Stimulated activated naive CD8-positive, alpha-beta T cell treated with anti-CD3 and anti-CD28 coated beads, Interleukin-15, Interleukin-2, amounts not matched to agents 100 U/mL and 50 U/mL, for 24 hours (primary cell): Measurements from ENCODE around the gene MGST2.
"Not testable (repeated sequence)": the region's sequence is repeated elsewhere in the genome, so short reads cannot be mapped to it uniquely, and the experiment has no call there.

Source experiments
- ATAC-seq: fragments of 150-1000 bp; cut with Tn5 transposase; one replicate; pipeline ENCODE4 v1.10.0; 2021
- DNase-seq: peaks from one replicate; pipeline ENCODE4 v3.0.0; 2021

Gene MGST2

GRCh38 chr4:139669890-139670289 is 4.3 kb downstream of the MGST2 start:
- ATAC-seq (no peak), DNase-seq (no peak)

DNA sequence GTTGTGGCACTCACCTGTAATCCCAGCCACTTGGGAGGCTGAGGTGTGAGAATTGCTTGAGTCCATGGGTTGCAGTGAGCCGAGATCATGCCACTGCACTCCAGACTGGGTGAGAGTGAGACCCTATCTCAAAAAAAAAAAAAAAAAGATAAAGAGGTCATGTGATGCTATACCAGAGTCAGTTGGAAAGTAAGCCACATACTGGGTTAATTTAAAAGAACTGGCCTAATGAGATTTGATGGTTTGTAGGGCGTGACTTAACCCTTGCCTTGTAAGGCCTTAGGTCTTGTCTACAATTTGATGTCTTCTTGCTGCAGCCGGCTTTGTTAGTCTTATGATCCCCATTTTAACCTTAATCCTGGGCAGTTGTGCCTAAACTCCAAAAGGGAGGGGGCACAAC is 5.2 kb downstream of the MGST2 start:
- DNase-seq: no peak
- ATAC-seq: no peak

DNA sequence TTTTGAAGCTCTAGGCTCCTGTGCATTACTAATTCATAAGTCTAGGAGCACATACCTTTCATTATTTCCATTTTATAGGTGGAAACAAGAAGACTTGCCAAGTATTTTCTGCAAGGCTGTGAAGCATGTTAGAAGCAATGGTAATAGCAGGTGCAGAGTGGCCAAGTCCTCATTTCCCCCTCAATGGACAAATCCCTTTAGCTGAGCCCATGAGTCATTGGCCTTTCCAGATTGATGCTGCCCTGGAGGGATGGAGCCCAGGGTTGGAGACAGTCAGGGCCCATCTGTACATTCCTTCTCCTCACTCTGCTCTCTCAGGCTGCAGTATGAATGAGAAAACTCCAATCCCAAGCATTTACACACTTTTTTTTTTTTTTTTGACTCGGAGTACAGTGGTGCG is 6.6 kb downstream of the MGST2 start:
- ATAC-seq (no peak), DNase-seq (no peak)

GRCh38 chr4:139672732-139673131 is 7.1 kb downstream of the MGST2 start:
- DNase-seq: no peak
- no peak for ATAC-seq

GRCh38 chr4:139674875-139675550 is 9.4 kb downstream of the MGST2 start:
- no peak for DNase-seq
- peak; percentile 43 for ATAC-seq

- no peak for DNase-seq
- ATAC-seq: no peak
These were observed 10.0 kb downstream of the MGST2 start for GRCh38 chr4:139675651-139676050.

- no peak for ATAC-seq
- DNase-seq: no peak
These were observed 10.7 kb downstream of the MGST2 start for GRCh38 chr4:139676365-139676764.

DNA sequence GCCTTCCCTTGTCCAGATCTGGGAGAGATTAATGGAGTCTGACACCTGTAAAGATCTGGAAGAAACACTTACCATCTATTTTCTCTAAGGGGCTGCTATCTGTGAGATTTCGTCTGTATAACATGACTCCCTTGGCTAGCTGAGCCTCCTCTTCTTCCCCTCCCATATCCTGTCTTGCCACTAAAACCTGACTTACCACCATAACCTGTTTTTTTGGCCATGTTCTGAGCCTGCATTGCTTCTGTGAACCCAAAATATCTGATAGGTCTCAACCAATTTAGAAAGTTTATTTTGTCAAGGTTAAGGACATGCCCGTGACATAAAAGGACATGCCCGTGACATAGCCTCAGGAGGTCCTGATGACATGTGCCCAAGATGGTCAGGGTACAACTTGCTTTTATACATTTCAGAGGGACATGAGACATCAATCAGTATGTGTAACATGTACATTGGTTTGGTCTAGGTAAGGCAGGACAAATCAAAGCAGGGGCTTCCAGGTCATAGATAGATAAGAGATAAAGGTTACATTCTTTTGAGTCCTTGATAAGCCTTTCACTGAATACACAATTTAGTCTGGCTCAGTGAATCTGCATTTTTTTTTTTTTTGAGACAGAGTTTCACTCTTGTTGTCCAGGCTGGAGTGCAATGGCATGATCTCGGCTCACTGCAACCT is 11.4 kb downstream of the MGST2 start:
- no peak for ATAC-seq

GRCh38 chr4:139682309-139682708 is 16.7 kb downstream of the MGST2 start:
- ATAC-seq (no peak), DNase-seq (no peak)

More for the DNA sequence above, 11.4 kb downstream of the MGST2 start:
- no peak for DNase-seq

DNA sequence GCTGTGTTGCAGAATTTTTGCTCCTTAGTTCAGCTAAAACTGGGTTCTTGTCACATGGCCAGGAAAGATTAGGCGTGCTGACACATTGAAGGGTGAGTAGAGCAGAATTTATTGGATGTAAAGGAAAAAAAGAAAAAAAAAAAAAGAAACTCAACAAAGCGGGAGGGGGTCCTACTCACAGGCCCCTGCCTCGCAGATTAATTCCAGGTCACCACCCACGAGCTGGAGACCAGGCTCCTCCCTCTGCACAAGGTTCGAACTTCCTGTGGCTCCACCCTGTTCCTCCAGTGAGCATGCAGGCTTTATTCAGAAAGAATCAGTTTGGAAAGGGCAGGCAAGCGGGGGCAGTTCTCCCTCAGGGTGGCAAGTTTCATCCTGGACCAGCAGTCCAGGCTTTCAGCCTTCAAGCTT is 17.1 kb downstream of the MGST2 start:
- ATAC-seq: no peak
- DNase-seq: no peak

- ATAC-seq (no peak), DNase-seq (no peak)
These were observed 18.7 kb downstream of the MGST2 start for GRCh38 chr4:139684351-139684750.

DNA sequence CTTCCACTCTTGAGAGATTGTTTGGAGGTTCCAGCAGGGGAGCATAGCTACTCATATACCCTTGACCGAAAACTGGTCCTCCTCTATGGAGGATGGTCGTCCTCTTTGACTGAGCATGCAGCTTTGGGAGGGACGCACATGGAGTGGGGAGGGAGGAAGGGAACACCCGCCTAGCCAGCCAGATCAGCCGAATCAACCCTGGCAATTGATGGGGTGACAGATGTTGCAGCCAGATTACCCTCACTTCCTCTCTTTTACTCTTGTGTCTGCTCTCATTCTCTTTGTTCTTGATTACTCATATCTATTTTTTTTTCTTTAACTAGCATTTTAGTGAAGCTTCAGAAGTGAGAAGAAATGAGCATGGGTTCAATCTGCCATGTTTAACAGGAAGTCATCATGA is 19.6 kb downstream of the MGST2 start:
- no peak for DNase-seq
- ATAC-seq: no peak

GRCh38 chr4:139686130-139686529 is 20.5 kb downstream of the MGST2 start:
- ATAC-seq: no peak

GRCh38 chr4:139686988-139687387 is 21.4 kb downstream of the MGST2 start:
- no peak for DNase-seq
- ATAC-seq: no peak

More at GRCh38 chr4:139686130-139686529, 20.5 kb downstream of the MGST2 start:
- DNase-seq: no peak

DNA sequence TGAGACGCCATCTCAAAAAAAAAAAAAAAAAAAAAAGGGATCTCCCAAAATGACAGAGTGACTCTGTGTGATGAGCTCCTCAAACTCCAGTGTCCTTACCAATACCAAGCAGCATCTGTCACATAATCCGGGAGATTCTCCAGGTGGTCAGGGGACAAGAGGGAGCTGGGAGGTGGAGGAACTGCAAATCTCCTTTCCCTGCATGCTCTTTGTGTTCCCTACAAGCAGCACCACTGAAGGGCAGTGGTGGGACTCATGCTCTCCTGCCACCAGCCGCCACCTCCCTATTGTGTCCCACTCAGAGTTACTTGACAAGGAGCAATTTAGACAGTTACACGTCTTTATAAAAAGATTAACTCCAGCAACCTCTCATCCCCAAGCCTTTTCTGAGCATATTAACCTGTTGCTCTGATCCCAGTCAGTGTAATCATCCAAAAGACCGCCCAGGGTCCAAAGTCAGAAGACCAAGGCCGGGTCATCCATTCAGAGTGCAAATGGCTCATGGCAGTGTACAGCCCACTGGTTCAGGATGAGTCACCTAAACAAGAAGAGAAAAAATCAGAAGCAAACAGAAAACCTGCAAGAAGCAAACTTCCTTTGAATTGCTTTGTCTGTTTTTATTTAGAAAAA is 23.6 kb downstream of the MGST2 start:
- DNase-seq (no peak), ATAC-seq (no peak)

DNA sequence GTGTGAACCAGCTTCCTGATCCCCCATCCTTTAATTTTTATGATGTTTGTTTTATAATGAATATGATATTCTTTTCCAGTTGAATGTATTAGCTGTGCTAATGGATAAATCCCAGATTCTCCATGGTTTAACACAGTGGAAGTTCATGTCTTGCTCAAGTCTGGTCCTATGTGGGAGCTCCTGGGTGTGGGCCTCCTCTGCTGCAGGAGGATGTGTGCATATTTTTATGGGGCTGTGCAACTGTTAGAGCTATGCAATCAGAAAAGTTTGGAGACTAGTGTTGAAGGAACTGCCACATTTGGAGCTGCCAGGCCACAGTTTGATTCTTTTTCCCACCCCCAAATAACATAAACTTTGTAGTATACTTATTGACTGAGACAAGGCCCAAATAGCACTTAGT is 24.8 kb downstream of the MGST2 start:
- ATAC-seq: no peak
- no peak for DNase-seq

- no peak for DNase-seq
- ATAC-seq: no peak
These were observed 26.8 kb downstream of the MGST2 start for GRCh38 chr4:139692309-139693012.

- ATAC-seq (no peak), DNase-seq (no peak)
These were observed 29.0 kb downstream of the MGST2 start for GRCh38 chr4:139694522-139695107.

DNA sequence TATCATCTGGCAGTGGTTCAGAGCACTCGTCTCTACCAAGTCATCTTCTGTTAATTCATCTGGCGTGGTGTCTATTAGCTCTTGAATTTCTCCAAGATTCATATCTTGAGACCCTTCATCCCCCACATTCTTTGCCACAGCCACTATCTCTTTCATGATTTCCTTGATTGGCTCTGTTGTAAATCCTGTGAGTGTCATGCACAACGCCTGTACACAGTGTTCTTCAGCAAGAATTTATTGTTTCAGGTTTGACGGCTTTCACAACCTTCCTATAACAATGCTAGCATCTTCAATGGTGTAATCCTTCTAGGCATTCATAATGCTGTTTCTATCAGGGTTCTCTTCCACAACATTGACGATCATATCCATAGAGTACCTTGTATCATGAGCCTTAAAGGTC is 30.9 kb downstream of the MGST2 start:
- DNase-seq: no peak
- ATAC-seq: no peak

- not testable (repeated sequence) for ATAC-seq, DNase-seq
These were observed 32.7 kb downstream of the MGST2 start for GRCh38 chr4:139698167-139698925.

GRCh38 chr4:139700568-139700967 is 34.9 kb downstream of the MGST2 start:
- DNase-seq: no peak
- ATAC-seq: no peak
